NCI-H128 (cell line): ENCODE results near the gene GAS7.

Experiments used
- DNase-seq: peaks from one replicate; lab custom pipeline; 2025; ENCODE audit not compliant: unreplicated experiment; lab: John Stamatoyannopoulos, UW

GAS7 gene

DNA sequence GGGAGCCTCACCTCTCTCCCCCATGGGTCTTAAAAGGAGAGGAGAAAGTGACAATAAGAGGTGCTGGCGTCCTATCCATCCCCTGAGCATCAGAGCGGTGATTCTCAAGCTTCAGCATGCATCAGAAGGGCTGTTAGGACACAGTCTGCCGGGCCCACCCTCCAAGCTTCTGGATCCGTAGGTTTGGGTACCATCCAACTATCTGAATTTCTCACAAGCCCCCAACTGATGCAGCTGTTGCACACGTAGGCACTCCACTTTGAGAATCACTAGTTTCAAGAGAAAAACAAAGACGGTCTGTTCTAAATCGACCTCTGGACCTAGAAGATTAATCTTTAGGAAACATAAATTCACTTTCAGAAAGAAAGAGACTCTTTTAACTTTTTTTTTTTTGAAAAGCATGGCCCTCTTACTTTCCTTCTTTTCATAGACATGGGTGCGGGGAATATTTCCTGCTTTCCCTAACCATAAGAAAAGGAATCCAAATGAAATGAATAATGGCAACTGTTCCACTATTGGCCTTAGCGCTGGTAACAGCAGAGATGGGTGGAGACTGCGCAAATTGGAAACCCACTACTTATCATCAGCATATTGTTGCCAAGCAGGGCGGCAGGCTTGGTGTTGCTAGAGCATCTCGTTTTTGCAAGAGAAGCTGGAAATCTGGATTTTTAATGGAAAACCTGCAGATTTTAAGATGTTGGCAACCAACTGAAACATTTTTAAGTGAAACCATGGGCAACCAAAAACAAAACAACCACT, 144.4 kb downstream of the GAS7 start:
- no peak for DNase-seq

DNA sequence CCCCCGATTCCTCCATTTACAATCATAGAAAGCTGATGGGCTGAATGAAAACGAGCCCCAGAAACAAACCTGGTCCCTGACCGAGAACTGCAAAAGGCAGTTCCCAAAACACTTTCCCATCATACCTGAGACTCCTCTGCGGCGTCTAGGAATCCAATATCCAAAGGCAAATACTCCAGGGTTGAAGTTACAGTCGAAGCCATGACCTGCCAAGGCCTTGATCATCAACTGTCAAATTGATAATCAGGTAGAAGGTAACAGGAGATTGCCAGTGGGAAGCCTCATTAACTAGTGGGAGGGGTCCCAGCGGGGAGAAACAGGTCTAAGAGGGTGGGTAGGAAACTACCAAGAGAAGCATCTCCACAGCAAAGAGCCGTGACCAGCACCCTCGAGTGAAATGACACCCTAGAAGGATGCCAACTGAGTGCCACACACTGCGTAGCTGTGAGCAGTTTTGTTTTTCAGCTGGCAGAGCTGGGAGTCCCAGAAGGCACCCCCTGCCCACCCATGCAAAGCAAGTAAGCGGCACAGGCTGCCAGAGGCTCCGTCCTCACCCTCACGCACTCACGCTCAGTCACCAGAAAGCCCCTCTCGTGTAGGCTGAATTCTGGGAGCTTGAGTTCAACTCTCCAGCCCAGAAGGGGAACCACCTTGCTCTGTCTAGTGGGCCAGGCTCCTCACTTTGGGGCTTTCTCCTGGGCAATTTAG, 146.1 kb downstream of the GAS7 start:
- DNase-seq = no peak

- DNase-seq = no peak
Observed at GRCh38 chr17:10051112-10051511, 147.3 kb downstream of the GAS7 start.

GRCh38 chr17:10050597-10051101, 147.8 kb downstream of the GAS7 start:
- no peak for DNase-seq

GRCh38 chr17:10048629-10049350, 149.6 kb downstream of the GAS7 start:
- DNase-seq = no peak

DNA sequence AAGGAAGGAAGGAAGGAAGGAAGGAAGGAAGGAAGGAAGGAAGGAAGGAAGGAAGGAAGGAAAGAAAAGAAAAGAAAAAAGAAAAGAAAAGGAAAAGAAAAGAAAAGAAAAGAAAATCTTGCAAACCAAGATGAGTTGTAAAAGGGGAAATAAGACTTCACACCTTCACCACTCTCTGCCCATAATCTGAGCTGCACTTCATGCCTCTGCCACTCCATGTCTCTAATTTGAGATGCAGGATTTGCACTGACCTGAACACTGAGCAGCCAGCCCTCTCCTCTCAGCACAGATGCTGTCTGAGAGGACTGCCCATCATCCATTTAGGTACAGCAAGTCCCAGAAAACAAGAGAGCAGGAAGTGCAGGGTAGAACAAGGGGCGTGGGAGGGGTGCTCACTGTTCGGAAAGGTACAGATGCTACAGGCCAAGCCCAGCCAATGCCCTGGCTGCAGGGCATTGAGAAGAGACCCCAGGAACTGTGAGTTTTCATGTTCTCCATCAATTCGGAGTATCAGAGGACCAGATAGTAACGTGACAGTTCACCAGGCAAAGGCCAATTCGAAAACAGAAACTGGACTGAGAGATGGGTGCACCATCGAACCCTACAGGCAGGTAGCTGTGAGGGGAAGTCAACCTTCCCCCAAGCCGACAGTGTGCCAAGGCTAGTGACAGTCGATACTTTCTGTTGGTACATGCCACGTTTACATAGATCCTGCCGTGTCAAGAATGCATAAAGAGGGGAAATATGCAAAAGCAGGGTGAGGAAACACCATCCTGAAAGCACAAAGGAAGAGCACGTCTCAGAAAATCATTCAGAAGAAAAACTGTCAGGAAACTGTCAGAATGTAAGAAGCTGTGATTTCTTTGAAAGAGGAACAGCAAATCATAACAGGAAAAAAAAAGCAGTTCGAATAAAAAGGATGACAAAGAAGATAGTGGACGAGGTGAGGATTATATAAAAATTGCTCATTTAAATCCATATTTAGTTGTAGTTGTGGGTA, 151.3 kb downstream of the GAS7 start:
- DNase-seq = no peak

DNA sequence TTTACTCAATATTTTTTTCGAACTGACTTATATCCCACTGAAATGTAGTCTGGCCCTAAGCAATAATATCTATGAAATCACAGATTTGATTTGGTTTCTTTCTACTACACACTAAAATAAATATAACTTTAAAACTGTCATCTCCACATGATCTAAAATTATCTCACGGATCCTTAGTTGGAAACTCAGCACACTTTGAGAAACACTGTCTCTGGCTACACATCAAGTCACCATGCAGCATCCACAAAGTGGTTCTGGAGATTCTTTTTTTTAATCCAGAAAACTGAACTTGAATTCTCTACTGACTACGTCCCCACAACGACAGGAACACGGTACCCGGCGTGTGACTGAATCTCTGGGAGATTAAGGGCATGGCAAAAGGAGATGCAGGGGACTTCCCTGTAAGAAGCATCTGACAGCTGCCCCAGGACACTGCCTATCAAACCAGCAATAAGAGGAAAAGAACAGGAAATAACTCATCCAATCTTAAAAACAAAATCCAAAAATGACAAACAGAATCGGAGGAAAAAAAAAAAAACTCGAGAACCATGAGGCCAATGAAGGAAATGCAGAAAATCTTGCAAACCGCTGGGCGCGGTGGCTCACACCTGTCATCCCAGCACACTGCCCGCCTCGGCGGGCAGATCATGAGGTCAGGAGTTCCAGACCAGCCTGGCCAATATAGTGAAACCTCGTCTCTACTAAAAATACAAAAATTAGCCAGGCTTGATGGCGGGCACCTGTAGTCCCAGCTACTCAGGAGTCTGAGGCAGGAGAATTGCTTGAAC, 152.3 kb downstream of the GAS7 start:
- DNase-seq = no peak

DNA sequence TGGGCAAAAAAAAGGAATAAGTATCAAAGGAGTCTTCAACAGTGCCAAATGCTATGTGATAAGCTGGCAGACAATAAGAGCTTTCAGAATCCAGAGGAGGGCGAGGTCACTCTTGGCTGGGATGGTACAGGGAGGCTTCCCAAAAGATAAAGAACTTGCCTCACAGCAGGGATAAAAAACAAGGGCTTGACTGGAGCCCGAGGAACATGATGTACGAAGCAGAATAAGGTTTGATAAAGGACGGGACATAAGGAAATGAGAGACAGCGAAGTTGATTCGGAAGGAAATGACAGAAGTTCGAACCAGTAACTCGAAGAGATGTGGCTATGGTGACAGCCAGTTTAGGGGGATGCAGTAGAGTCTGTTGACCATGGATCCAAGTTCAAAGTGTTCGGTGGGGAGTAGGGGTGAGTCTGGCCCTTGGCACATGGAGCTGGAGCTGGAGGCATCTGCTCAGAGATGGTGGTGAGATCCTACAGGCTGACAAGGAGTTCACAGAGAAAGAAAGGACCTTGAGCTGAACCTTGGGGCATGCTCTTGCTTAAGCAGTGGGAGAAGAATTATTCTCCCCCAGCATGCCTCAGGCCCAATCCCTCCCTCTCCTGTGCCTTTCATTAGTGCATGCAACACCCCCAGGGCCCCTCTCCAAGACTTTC, 155.7 kb downstream of the GAS7 start:
- DNase-seq = no peak

- DNase-seq = no peak
Observed at GRCh38 chr17:10041916-10042588, 156.4 kb downstream of the GAS7 start.

DNA sequence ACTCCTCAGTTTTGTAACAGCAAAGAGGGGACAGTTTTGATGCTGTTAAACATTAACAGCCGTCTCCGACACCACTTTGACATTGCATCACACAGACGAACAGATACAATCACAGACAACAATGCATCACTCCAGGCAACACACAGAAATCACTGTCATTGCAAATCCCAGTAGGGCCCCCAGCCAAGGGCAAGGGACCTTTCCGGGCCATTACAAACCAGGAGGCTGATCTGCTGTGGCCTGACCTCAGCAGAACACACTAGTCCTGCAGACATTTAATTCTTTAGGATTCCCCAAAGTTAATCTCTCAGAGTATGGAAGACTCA, 157.2 kb downstream of the GAS7 start:
- no peak for DNase-seq

DNA sequence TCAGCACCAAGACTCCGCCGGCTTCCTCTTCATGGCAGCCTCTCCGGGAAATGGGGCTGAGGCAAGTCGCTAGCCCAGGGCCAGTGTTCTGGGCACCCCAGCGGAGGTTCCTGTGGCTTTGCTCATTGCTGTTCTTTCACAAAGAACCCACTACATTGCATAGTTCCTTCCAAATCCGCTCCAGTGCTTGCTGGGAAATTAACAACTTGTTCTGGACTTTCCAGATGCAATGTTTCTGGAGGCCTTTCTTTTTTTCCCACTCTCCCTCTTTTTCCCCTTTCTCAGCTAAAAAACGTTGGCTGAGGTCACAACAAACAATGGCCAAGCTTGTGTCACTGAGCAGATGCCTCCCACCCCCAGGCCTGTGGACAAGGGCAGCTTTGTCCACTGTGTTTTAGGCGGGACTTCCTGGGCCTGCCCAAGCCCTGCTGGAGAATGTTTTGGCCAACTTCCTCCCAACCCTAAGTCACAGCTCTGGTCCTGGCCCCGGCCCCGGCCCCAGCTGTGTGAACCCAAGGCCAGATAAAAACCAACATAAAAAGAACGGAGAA, 161.8 kb downstream of the GAS7 start:
- DNase-seq = no peak

DNA sequence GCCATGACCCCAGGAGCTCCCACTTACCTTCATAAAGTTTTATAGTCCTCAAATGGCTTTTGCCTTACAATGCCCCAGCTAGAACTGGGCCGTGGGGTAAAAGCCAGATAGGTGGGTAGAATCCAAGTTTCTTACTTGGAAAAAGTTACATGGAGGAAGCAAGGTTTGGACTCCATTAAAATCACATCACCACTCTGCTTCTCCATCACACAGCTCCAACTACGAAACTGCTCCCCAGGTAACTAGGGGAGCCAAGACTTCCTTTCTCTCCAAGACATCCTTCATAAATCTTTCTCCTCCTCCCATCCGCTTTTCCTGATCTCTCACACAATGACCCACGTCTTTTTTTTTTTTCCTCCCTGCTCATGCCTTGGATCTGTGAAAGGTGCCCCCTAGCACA, 162.5 kb downstream of the GAS7 start:
- no peak for DNase-seq

GRCh38 chr17:10034719-10035475, 163.5 kb downstream of the GAS7 start:
- DNase-seq = no peak

DNA sequence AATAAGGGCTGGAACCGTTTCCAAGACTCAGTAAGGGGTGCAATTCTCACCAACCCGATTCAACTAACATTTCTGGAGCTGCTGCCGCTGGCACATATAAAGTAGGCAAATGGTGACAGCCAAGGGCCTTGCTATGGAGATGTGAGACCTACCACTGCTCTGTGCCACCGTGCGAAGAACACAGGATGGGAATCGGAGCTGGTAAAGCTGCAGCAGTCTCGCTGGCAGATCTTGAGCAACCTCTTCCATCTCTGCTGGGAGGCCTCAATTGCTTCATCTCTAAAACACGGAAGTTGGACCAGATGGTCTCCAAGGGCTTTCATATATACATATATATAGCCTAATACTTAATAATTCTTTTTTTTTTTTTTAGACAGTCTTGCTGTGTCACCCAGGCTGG, 164.4 kb downstream of the GAS7 start:
- DNase-seq = no peak

GRCh38 chr17:10033449-10033848, 165.0 kb downstream of the GAS7 start:
- no peak for DNase-seq

DNA sequence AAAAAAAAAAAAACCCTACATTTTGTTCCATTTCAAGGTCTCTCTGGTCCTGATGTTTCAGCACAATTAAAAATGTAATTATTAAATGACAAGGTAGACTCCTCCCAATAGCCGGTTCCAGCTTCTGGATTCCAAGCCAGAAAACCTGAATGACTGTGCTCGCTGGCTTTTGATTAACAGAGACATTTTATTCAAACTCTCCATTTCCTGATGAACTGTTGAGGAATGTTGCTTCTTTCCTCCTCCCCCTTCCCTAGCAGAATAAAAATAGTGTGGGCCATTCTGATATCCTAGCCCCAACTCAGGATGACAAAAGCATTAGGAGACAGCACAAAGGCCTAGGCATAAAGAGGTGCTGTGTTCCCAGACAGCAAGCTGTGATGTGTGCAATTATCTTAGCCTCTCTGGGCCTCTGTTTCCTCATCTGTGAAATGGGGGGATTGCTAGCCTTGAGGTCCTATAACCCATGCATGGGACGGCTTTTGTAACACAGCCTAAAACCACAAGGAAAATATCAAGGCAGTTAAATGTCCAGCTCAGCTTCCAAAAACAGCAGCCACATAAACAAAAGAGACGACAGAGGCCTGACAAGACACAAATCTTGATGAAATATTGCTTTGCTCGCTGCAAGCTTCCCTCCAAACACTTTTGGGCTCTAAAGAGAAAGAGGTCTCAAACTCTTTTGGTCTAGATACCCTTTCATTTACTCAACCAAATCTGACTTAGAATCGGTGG, 166.1 kb downstream of the GAS7 start:
- DNase-seq = no peak

- DNase-seq = no peak
Observed at GRCh38 chr17:10031606-10032005, 166.8 kb downstream of the GAS7 start.
